Omental fat pad (tissue), 4 donors: ENCODE measurements around the gene CANX. TPM values are rescaled to one million over a fixed set of nuclear protein-coding genes. Genes with fewer than 3 reads are reported as not detected.

ENCODE experiments used
- ATAC-seq: fragments of 150-250 bp; one replicate; pipeline ENCODE4 v1.9.1; 2016; ENCODE audit warnings: mild to moderate bottlenecking, moderate library complexity; ENCODE audit not compliant: low FRiP score
- DNase-seq: peaks from one replicate; pipeline ENCODE4 v3.0.0-alpha.2; 2019; ENCODE audit warnings: low spot score
- total RNA-seq, 4 donors: library from RNA; depleted of rRNA; stranded (reverse); fragments of >200 nt; gene quantifications; one replicate each; pipeline ENCODE4 v1.1.0, GENCODE V29; 2016
- TF ChIP-seq, protein P1 (sequence below), 3 donors: fragments of 450-650 bp; IDR thresholded peaks; one replicate each; pipeline ENCODE4 v1.5.1; 2016 to 2017; ENCODE audit warnings: antibody characterized with exemption in 3 of 3, mild to moderate bottlenecking in 3 of 3, moderate library complexity in 2 of 3

Gene CANX
- total RNA-seq, 4 donors from 2014 or later: 269 to 487 (median 358) TPM

DNA sequence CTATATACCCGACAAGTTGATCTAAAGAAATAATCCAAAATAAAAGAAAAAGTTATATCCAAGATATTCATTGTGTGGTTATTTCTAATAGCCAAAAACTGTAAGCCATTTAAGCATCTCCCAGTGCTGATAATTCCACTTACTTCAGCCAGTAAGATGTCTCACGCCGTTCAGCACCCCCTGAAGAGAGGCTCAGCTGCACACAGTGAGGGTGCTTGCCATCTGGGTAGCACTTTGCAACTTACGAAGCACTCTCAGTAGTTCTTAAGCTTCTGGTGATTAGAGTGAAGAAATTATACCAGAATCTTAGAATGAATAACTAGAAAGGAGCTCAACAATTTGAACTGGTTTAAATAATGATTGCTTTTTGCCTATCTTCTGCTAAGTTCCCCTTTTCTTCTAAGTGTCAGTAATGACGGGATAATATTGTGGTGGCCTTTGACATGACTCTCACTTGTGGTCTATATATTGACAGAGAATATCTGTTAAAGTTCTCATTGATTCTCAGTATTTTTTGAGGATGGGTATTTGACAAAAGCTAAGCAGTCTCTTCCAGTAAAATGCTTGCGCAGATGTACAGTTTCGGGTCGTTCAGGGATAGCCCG is 68.8 kb downstream of the CANX start:
- ATAC-seq (no peak), DNase-seq (no peak)
- TF ChIP-seq, protein P1, sequence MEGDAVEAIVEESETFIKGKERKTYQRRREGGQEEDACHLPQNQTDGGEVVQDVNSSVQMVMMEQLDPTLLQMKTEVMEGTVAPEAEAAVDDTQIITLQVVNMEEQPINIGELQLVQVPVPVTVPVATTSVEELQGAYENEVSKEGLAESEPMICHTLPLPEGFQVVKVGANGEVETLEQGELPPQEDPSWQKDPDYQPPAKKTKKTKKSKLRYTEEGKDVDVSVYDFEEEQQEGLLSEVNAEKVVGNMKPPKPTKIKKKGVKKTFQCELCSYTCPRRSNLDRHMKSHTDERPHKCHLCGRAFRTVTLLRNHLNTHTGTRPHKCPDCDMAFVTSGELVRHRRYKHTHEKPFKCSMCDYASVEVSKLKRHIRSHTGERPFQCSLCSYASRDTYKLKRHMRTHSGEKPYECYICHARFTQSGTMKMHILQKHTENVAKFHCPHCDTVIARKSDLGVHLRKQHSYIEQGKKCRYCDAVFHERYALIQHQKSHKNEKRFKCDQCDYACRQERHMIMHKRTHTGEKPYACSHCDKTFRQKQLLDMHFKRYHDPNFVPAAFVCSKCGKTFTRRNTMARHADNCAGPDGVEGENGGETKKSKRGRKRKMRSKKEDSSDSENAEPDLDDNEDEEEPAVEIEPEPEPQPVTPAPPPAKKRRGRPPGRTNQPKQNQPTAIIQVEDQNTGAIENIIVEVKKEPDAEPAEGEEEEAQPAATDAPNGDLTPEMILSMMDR (IDR thresholded peaks at IDR 0.05): no peak

DNA sequence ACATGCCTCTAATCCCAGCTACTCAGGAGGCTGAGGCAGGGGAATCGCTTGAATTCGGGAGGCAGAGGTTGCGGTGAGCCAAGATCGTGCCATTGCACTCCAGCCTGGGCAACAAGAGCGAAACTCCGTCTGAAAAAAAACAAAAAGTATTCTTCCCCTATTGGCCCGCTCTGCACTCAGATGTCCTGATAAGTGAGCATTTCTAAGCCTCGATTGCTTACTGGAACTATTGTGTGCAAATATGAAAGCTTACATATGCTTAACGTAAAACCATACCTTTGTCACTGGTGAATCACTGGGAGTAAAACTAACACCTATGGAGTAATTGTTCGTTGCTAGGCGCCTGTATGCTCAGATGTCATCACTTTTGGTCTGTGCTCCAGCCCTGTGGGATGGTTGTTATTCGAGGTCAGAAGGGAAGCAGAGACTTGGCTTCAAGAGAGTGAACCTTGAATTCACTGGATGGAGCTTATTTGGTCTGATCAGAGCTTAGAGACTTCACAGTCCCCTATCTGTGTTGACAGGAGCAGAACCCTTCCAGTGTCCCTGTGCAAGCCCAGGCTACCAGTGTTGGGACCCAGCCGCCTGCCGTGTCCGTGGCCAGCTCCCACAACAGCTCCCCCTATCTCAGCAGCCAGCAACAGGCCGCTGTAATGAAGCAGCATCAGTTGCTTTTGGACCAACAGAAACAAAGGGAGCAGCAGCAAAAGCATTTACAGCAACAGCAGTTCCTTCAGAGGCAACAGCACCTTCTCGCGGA is 69.7 kb downstream of the CANX start:
- DNase-seq (no peak), ATAC-seq (no peak)
- TF ChIP-seq, protein P1 (IDR thresholded peaks at IDR 0.05): no peak

DNA sequence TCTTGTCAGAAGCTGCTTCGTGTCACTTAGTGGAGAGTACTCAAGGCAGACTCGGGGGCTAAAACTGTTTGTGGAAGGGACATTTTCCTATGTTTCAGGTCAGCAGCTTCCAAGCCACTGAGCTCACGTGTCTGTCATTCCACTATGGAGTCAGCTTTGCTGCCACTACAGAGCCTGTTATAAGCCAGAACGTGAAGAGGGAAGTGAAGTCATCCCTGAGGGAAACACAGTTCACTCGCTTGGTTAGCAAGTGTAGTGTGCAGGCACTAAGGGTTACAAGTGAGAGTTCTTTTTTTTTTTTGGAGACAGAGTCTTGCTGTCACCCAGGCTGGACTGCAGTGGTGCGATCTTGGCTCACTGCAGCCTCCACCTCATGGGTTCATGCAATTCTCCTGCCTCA is 70.5 kb downstream of the CANX start:
- ATAC-seq: no peak
- no peak for DNase-seq
- TF ChIP-seq, protein P1 (IDR thresholded peaks at IDR 0.05): no peak

DNA sequence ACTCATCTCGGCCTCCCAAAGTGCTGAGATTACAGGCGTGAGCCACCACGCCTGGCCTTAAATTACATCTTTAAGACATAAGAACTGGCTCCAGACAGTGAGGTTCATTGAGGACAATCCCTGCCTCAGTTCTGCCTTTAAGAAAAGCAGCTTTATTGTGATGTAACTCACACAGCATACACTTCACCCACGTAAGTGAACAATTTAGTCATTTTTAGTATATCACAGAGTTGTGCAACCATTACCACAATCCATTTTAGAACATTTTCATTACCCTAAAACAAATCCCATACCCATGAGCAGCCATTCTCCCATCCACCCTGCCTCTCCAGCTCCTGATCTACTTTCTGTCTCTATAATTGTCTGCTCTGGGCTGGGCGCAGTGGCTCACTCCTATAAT is 71.0 kb downstream of the CANX start:
- TF ChIP-seq, protein P1 (IDR thresholded peaks at IDR 0.05): no peak
- no peak for ATAC-seq
- DNase-seq: no peak

DNA sequence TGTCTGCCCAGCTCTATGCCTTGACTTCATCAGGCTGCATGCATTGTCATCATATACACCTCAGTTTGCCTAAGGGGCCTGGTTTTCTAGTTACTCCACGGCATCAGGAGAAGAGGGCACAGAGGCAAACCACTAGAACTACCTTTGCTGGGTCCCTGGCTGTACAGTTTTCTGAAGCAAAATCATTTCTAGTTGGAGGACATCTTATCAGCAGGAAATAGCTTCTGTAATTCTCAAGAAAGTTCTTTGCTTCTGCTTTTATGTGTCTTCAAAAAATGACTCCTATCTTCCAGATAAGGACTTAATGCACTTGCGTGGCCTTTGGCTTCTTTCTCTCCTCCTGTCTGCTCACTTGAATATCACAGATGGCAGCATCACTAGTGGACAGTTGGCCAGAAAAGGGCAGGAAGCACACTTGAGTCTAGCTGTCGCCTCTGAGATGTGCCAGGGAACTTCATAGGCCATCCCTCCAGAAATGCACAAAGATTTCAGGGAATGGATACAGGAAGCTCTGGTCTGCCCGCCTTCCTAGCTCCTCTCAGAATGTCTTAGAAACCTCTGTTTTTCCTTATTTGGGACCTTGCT is 72.6 kb downstream of the CANX start:
- no peak for ATAC-seq
- TF ChIP-seq, protein P1 (IDR thresholded peaks at IDR 0.05): no peak
- no peak for DNase-seq

DNA sequence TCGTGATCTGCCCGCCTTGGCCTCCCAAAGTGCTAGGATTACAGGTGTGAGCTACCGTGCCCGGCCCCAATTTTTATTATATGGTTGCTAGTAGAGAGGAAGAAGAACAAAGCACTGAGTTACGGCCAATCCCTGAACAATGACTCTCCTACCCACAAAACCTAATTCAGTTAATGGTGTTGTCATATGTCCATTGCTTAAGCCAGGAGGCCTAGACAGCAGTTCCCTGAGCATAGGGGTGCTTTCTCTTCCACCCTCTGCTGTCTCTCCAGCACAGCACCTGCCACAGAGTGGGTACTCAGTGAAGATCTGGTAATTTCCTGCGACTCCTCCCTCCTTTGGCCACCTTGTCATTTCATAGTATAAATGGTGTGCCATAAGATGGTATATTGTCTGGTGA is 73.6 kb downstream of the CANX start:
- no peak for ATAC-seq
- TF ChIP-seq, protein P1 (IDR thresholded peaks at IDR 0.05): no peak
- DNase-seq: no peak

DNA sequence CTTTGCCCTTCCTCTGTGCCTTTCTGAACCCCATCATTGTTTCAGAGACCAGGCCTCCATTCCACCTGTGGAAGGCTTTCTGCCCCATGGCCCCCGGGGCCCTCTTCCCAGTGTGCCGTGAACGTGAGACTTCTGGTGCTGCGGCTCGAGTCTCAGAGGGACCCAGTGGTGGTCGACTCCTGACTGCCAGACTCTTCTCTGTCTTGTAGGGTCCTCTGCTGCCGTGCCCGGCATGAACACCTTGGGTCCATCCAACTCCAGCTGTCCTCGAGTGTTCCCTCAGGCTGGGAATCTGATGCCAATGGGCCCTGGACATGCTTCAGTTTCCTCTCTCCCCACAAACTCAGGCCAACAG is 74.9 kb downstream of the CANX start:
- ATAC-seq: no peak
- no peak for DNase-seq
- TF ChIP-seq, protein P1 (IDR thresholded peaks at IDR 0.05): no peak
